B cell (primary cell): ENCODE measurements around the gene GPR87. TPM values are rescaled to one million over a fixed set of nuclear protein-coding genes. Genes with fewer than 3 reads are reported as not detected.

ENCODE experiments used
- ATAC-seq: fragments of 200-7000 bp; cut with Tn5 transposase; one replicate; pipeline ENCODE4 v1.10.0; 2021; ENCODE audit warnings: low read depth, mild to moderate bottlenecking, moderate number of reproducible peaks, moderate library complexity
- CTCF ChIA-PET: fragments of 350-600 bp; sonication (Branson Sonifier 250); formaldehyde crosslinking; loops from one replicate; lab custom pipeline; 2021; ENCODE audit warnings: antibody characterized with exemption, inconsistent platforms; lab: Charles Lee
- POLR2A ChIA-PET: fragments of 350-600 bp; sonication (Branson Sonifier 250); formaldehyde crosslinking; loops from one replicate; lab custom pipeline; 2021; ENCODE audit warnings: antibody characterized with exemption; lab: Charles Lee
- DNase-seq: peaks from one replicate; pipeline ENCODE4 v3.0.0; 2013
- H2AFZ ChIP-seq: 2 replicates; pipeline ENCODE4 v1.6.1; 2012; ENCODE audit warnings: mild to moderate bottlenecking, low read depth, low read length; ENCODE audit not compliant: insufficient read depth, poor library complexity, severe bottlenecking
- H3K27ac ChIP-seq, 2 donors: 1 replicate in 1 of 2; 2 replicates in 1 of 2; pipeline ENCODE4 v1.5.1; 2012 to 2013; ENCODE audit warnings: low read length in 2 of 2, mild to moderate bottlenecking in 2 of 2, moderate library complexity in 1 of 2
- H3K27me3 ChIP-seq, 4 experiments: fragments of 200-600 bp in 1 of 4; sonication (generic) in 1 of 4; replicated peaks in 1 of 4; 1 replicate in 2 of 4; 2 replicates in 2 of 4; pipeline versions ENCODE4 v1.6.1 to v1.7.0; 2013 to 2016; ENCODE audit warnings: low read length in 3 of 4, mild to moderate bottlenecking in 2 of 4, mixed read lengths in 1 of 4, moderate library complexity in 1 of 4; ENCODE audit not compliant: insufficient read depth in 4 of 4, control insufficient read depth in 3 of 4; ENCODE audit errors: control extremely low read depth in 1 of 4
- H3K36me3 ChIP-seq, 2 experiments: replicated peaks in 1 of 2; 1 replicate in 1 of 2; 2 replicates in 1 of 2; pipeline versions ENCODE4 v1.6.1 to v1.7.1; 2013; ENCODE audit warnings: low read length in 1 of 2; ENCODE audit not compliant: insufficient read depth in 2 of 2, control insufficient read depth in 1 of 2; ENCODE audit errors: control extremely low read depth in 1 of 2, extremely low read depth in 1 of 2
- H3K4me1 ChIP-seq, 2 donors: fragments of 200-600 bp in 1 of 2; sonication (generic) in 1 of 2; 1 replicate in 1 of 2; 2 replicates in 1 of 2; pipeline versions ENCODE4 v1.5.1 to v1.6.1; 2013 to 2017; ENCODE audit warnings: low read length in 2 of 2; ENCODE audit not compliant: control insufficient read depth in 2 of 2, insufficient read depth in 2 of 2
- H3K4me2 ChIP-seq: replicated peaks from 2 replicates; pipeline ENCODE3; 2012; ENCODE audit warnings: mild to moderate bottlenecking, low read depth, low read length; ENCODE audit not compliant: poor library complexity, severe bottlenecking
- H3K4me3 ChIP-seq, 5 experiments: fragments of 200-600 bp in 1 of 5; sonication (generic) in 1 of 5; 1 replicate in 3 of 5; 2 replicates in 2 of 5; pipeline versions ENCODE4 v1.5.1 to v1.7.0; 2011 to 2016; ENCODE audit warnings: low read length in 4 of 5, mild to moderate bottlenecking in 4 of 5, low read depth in 2 of 5, control low read depth in 1 of 5, moderate library complexity in 1 of 5; ENCODE audit not compliant: insufficient read depth in 1 of 5; ENCODE audit errors: control extremely low read depth in 1 of 5, extremely low read depth in 1 of 5
- H3K79me2 ChIP-seq: fragments of 200-600 bp; sonication (generic); one replicate; pipeline ENCODE4 v1.6.0; 2016; ENCODE audit warnings: low read length; ENCODE audit not compliant: control insufficient read depth, insufficient read depth
- H3K9ac ChIP-seq: fragments of 200-600 bp; sonication (generic); 2 replicates; pipeline ENCODE4 v1.6.1; 2017; ENCODE audit warnings: mild to moderate bottlenecking, low read length, moderate library complexity
- H3K9me3 ChIP-seq, 3 donors: one replicate each; pipeline versions ENCODE4 v1.6.1 to v1.7.1; 2013; ENCODE audit warnings: low read length in 2 of 3; ENCODE audit not compliant: control insufficient read depth in 2 of 3, insufficient read depth in 1 of 3; ENCODE audit errors: control extremely low read depth in 1 of 3
- H4K20me1 ChIP-seq: 2 replicates; pipeline ENCODE4 v1.6.0; 2012; ENCODE audit warnings: mild to moderate bottlenecking, low read length; ENCODE audit not compliant: insufficient read depth, control insufficient read depth, poor library complexity, severe bottlenecking
- H3K27ac Mint-ChIP-seq: one replicate; pipeline ENCODE4 v1.8.0; 2021; ENCODE audit warnings: mixed read lengths
- H3K27me3 Mint-ChIP-seq: one replicate; pipeline ENCODE4 v1.8.0; 2021; ENCODE audit warnings: mixed read lengths
- H3K4me1 Mint-ChIP-seq: one replicate; pipeline ENCODE4 v1.8.0; 2021; ENCODE audit warnings: mixed read lengths
- H3K4me3 Mint-ChIP-seq: one replicate; pipeline ENCODE4 v1.8.0; 2021; ENCODE audit warnings: mixed read lengths
- H3K9me3 Mint-ChIP-seq: one replicate; pipeline ENCODE4 v1.8.0; 2022; ENCODE audit warnings: mixed read lengths; ENCODE audit not compliant: insufficient read depth
- EZH2 ChIP-seq: IDR thresholded peaks from 2 replicates; pipeline ENCODE4 v1.6.1; 2012; ENCODE audit warnings: borderline replicate concordance, low read depth, mild to moderate bottlenecking, moderate library complexity, low read length; ENCODE audit not compliant: insufficient read depth, poor library complexity, severe bottlenecking
- WGBS: methylation state at CpG from one replicate; pipeline ENCODE4 v1.1.5; 2013; ENCODE audit warnings: missing lambda C conversion rate; ENCODE audit not compliant: insufficient coverage; 5-methylcytosine and 5-hydroxymethylcytosine counted together
- intact Hi-C: fragments of 100-400 bp; cut with micrococcal nuclease; formaldehyde crosslinking; loops from one replicate; pipeline ENCODE4 v1.10.0; 2022
- polyA plus RNA-seq: library from polyadenylated mRNA; depleted of rRNA; stranded (reverse); fragments of >200 nt; gene quantifications from 2 replicates; pipeline ENCODE4 v1.2.3, GENCODE V29; 2012
- total RNA-seq, 2 donors: library from RNA; stranded (reverse); fragments of 120-200 nt in 1 of 2; gene quantifications; 1 replicate in 1 of 2; 2 replicates in 1 of 2; pipeline versions ENCODE4 v1.2.3 to v1.2.4, GENCODE V29; 2013 to 2022
- TF ChIP-seq, protein P1 (sequence below): fragments of 200-600 bp; IDR thresholded peaks from one replicate; pipeline ENCODE4 v1.8.0; 2022; ENCODE audit warnings: antibody characterized with exemption, mild to moderate bottlenecking

The GPR87 gene
- total and polyA plus RNA-seq, 2 donors (not counting 1 experiment from before 2014, with no cell fraction given): not detected

DNA sequence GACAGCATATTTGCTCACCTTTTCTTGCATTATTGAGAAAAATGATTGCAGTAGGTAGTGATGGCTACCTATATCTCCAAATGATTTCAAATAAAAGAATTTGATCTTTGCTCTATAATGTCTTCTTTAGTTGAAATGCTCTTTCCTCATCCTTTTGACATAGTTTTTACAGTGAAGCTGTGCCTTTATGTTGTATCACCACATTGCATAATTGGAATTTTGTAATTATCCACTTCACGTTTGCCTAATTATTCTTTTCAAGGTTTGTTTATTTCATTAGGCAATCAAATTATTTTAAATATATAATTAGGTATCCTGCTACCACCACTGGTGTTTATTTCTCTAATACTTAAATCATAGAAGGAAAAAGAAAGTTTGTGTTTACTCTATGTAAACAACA lies 34.0 kb upstream of the GPR87 start:
- H3K4me3 Mint-ChIP-seq: no peak overlapping the region
- H3K36me3 ChIP-seq: no peaks in the 10 kb centered on the region
- no peak overlapping the region for H3K27ac Mint-ChIP-seq
- H3K4me3 ChIP-seq: no peak overlapping the region
- DNase-seq: no peak
- ChIA-PET POLR2A (no interaction called here), CTCF (no interaction called here)
- no peaks in the 10 kb centered on the region for H3K27me3 Mint-ChIP-seq
- no peak for ATAC-seq
- H3K9me3 Mint-ChIP-seq: no peaks in the 10 kb centered on the region
- no CpG with 5 or more reads among the region's 1 CpG for WGBS
- no peaks in the 10 kb centered on the region for H3K9me3 ChIP-seq
- intact Hi-C loops: loop anchor here (5.0 kb wide), 1 partner anchor 37 kb away; no protein-coding TSS in a partner anchor
- peaks cover 40% of the 10 kb centered on the region for H3K4me1 Mint-ChIP-seq
- H3K27ac ChIP-seq: no peak overlapping the region
- no peak overlapping the region for H3K9ac ChIP-seq
- no peaks in the 10 kb centered on the region for H3K27me3 ChIP-seq
- H3K4me1 ChIP-seq: peaks cover 15 to 16% of the 10 kb centered on the region in 2 donors
- H2AFZ ChIP-seq: no peak overlapping the region
- no peak overlapping the region for H3K4me2 ChIP-seq
- TF ChIP-seq, protein P1, sequence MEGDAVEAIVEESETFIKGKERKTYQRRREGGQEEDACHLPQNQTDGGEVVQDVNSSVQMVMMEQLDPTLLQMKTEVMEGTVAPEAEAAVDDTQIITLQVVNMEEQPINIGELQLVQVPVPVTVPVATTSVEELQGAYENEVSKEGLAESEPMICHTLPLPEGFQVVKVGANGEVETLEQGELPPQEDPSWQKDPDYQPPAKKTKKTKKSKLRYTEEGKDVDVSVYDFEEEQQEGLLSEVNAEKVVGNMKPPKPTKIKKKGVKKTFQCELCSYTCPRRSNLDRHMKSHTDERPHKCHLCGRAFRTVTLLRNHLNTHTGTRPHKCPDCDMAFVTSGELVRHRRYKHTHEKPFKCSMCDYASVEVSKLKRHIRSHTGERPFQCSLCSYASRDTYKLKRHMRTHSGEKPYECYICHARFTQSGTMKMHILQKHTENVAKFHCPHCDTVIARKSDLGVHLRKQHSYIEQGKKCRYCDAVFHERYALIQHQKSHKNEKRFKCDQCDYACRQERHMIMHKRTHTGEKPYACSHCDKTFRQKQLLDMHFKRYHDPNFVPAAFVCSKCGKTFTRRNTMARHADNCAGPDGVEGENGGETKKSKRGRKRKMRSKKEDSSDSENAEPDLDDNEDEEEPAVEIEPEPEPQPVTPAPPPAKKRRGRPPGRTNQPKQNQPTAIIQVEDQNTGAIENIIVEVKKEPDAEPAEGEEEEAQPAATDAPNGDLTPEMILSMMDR: no peak
- no peak for TF ChIP-seq EZH2
- no peaks in the 10 kb centered on the region for H3K79me2 ChIP-seq
- H4K20me1 ChIP-seq: no peaks in the 10 kb centered on the region

DNA sequence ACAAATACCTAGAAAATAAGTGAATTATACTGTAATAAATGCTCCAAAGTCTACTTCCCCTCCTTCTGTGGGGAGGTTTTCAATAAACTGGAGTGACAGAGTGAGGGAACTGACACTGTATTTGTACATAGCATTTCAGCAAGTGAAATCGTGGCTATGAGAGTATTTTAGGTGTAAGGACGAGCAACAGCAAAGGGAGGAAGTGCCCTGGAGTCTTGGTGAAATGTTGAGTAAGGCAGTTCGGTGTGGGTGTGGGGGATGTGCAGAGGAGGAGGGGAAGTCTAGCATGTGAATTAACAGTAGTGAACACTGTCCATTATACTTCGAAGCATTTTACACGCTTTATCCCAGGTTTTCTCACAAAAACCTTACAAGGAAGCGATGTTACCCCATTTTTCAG lies 30.8 kb upstream of the GPR87 start:
- Histone ChIP-seq H3K4me1 (peaks cover 12 to 15% of the 10 kb centered on the region in 2 donors), H3K27me3 (no peaks in the 10 kb centered on the region), H3K4me2 (no peak overlapping the region), H3K9ac (no peak overlapping the region), H3K9me3 (no peaks in the 10 kb centered on the region), H2AFZ (peak overlapping the region; percentile 34), H3K27ac (no peak overlapping the region), H4K20me1 (no peaks in the 10 kb centered on the region), H3K79me2 (no peaks in the 10 kb centered on the region), H3K4me3 (no peak overlapping the region), H3K36me3 (no peaks in the 10 kb centered on the region)
- 34% methylated on average over 4 of the region's 6 CpGs for WGBS
- no peak overlapping the region for H3K27ac Mint-ChIP-seq
- DNase-seq: no peak
- no peak for ATAC-seq
- no peaks in the 10 kb centered on the region for H3K9me3 Mint-ChIP-seq
- H3K27me3 Mint-ChIP-seq: no peaks in the 10 kb centered on the region
- intact Hi-C loops: no loop called here
- CTCF ChIA-PET: interaction anchor here (1.4 kb wide), 1 partner anchor 23 kb away, joined by 3 read pairs; no protein-coding TSS in a partner anchor
- POLR2A ChIA-PET: no interaction called here
- no peak for TF ChIP-seq EZH2
- TF ChIP-seq, protein P1: no peak
- peak overlapping the region; percentile 5 for H3K4me3 Mint-ChIP-seq
- H3K4me1 Mint-ChIP-seq: peaks cover 36% of the 10 kb centered on the region
